NCI-H1105 (cell line): Measurements from ENCODE around the gene MAB21L3.

Experiments used
- DNase-seq: peaks from one replicate; lab custom pipeline; 2025; lab: John Stamatoyannopoulos, UW

The MAB21L3 gene

GRCh38 chr1:116110567-116111523 is at the start of gene MAB21L3:
Gene MAB21L3, plus strand, starts transcription at chr1:116111399. Its CDS starts 1,217 bp downstream, at chr1:116112616.
- DNase-seq = no peak

- DNase-seq = no peak
Measured at GRCh38 chr1:116062201-116062600, 49.0 kb upstream of the MAB21L3 start.

GRCh38 chr1:116064616-116065015 is 46.6 kb upstream of the MAB21L3 start:
- DNase-seq = no peak

GRCh38 chr1:116066868-116067565 is 44.2 kb upstream of the MAB21L3 start:
- no peak for DNase-seq

- no peak for DNase-seq
Measured at GRCh38 chr1:116067566-116067890, 43.7 kb upstream of the MAB21L3 start.

GRCh38 chr1:116075575-116075974 is 35.6 kb upstream of the MAB21L3 start:
- DNase-seq = no peak

- DNase-seq = no peak
Measured at GRCh38 chr1:116075990-116076389, 35.2 kb upstream of the MAB21L3 start.

- DNase-seq = no peak
Measured at GRCh38 chr1:116076831-116077230, 34.4 kb upstream of the MAB21L3 start.

- no peak for DNase-seq
Measured at GRCh38 chr1:116078699-116079223, 32.4 kb upstream of the MAB21L3 start.

- no peak for DNase-seq
Measured at GRCh38 chr1:116087628-116088027, 23.6 kb upstream of the MAB21L3 start.

- no peak for DNase-seq
Measured at GRCh38 chr1:116089870-116090269, 21.3 kb upstream of the MAB21L3 start.

- no peak for DNase-seq
Measured at GRCh38 chr1:116091083-116091482, 20.1 kb upstream of the MAB21L3 start.

GRCh38 chr1:116092752-116093489 is 18.3 kb upstream of the MAB21L3 start:
- DNase-seq = no peak

- no peak for DNase-seq
Measured at GRCh38 chr1:116095027-116095426, 16.2 kb upstream of the MAB21L3 start.

- no peak for DNase-seq
Measured at GRCh38 chr1:116096013-116096618, 15.1 kb upstream of the MAB21L3 start.

GRCh38 chr1:116097626-116098025 is 13.6 kb upstream of the MAB21L3 start:
- DNase-seq = no peak

GRCh38 chr1:116099379-116099778 is 11.8 kb upstream of the MAB21L3 start:
- DNase-seq = no peak

- no peak for DNase-seq
Measured at GRCh38 chr1:116099919-116100318, 11.3 kb upstream of the MAB21L3 start.

GRCh38 chr1:116104667-116105066 is 6.5 kb upstream of the MAB21L3 start:
- DNase-seq = no peak

- DNase-seq = no peak
Measured at GRCh38 chr1:116105996-116106395, 5.2 kb upstream of the MAB21L3 start.

- DNase-seq = no peak
Measured at GRCh38 chr1:116106646-116107045, 4.6 kb upstream of the MAB21L3 start.

- no peak for DNase-seq
Measured at GRCh38 chr1:116107371-116107770, 3.8 kb upstream of the MAB21L3 start.
